Thymus (tissue), 11 donors: ENCODE measurements around the gene ANKRD44. TPM values are rescaled to one million over a fixed set of nuclear protein-coding genes. Genes with fewer than 3 reads are reported as not detected.

ENCODE experiments used
- DNase-seq, 9 donors: peaks; one replicate each; pipeline ENCODE4 v3.0.0-alpha.2; 2013; ENCODE audit warnings: low spot score in 9 of 9, low read depth in 6 of 9, missing footprints in 1 of 9
- H3K27ac ChIP-seq, 2 donors: one replicate each; pipeline ENCODE4 v1.5.1; 2013; ENCODE audit warnings: control low read depth in 1 of 2, low read depth in 1 of 2, low read length in 1 of 2, mild to moderate bottlenecking in 1 of 2, moderate library complexity in 1 of 2
- H3K27me3 ChIP-seq, 2 donors: one replicate each; pipeline ENCODE4 v1.5.1; 2013; ENCODE audit warnings: low read length in 1 of 2; ENCODE audit not compliant: control insufficient read depth in 2 of 2, insufficient read depth in 1 of 2
- H3K36me3 ChIP-seq, 2 donors: one replicate each; pipeline ENCODE4 v1.5.1; 2013; ENCODE audit warnings: low read length in 1 of 2, mild to moderate bottlenecking in 1 of 2, moderate library complexity in 1 of 2; ENCODE audit not compliant: control insufficient read depth in 2 of 2, insufficient read depth in 2 of 2
- H3K4me1 ChIP-seq, 2 donors: one replicate each; pipeline ENCODE4 v1.5.1; 2013; ENCODE audit warnings: low read length in 2 of 2; ENCODE audit not compliant: control insufficient read depth in 2 of 2, insufficient read depth in 2 of 2
- H3K4me3 ChIP-seq, 2 donors: one replicate each; pipeline ENCODE4 v1.5.1; 2013; ENCODE audit warnings: low read length in 2 of 2, control low read depth in 1 of 2, mild to moderate bottlenecking in 1 of 2
- H3K9me3 ChIP-seq, 2 donors: one replicate each; pipeline ENCODE4 v1.5.1; 2013; ENCODE audit warnings: low read length in 1 of 2, mild to moderate bottlenecking in 1 of 2; ENCODE audit not compliant: control insufficient read depth in 2 of 2, insufficient read depth in 1 of 2
- WGBS: extraction: QIAGEN DNeasy Blood & Tissue Kit; methylation state at CpG from one replicate; pipeline ENCODE4 v1.1.7; 2013; 5-methylcytosine and 5-hydroxymethylcytosine counted together
- polyA plus RNA-seq: library from polyadenylated mRNA; stranded (reverse); fragments of 200-250 nt; gene quantifications from one replicate; pipeline ENCODE4 v1.2.3, GENCODE V29; 2013
- total RNA-seq: library from RNA; stranded (reverse); fragments of 120-200 nt; gene quantifications from one replicate; pipeline ENCODE4 v1.2.4, GENCODE V29; 2013
- donor health status: healthy.

Gene ANKRD44
- total and polyA plus RNA-seq, 2 donors: 25.2 to 72.9 TPM

- 96% methylated on average over 4 of the region's 4 CpGs for WGBS
- H3K36me3 ChIP-seq: no peaks in the 10 kb centered on the region
- no peak for DNase-seq
Measured at GRCh38 chr2:196941398-196942078, 369.0 kb downstream of the ANKRD44 start.

DNA sequence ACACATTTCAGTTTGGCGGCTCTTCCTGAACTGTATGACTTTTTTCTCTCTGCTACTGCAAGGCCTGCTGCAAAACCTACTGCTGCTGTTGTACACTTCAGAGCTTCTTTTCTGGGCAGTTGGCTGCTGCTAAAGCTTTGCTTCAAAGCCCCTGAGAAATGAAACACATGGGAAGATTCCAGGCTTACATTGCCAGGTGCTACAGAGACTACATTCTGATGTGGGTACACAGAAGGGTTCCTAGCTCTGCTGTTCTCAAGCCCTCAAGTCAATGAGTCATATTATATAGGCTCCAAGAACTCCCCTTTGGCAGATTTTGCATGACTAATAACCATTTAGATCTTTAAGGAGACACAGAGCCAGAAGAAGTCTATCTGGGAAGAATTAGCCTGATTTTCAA, 371.2 kb downstream of the ANKRD44 start:
- H3K9me3 ChIP-seq: no peaks in the 10 kb centered on the region
- no peaks in the 10 kb centered on the region for H3K27me3 ChIP-seq
- no peaks in the 10 kb centered on the region for H3K36me3 ChIP-seq
- WGBS: 63% methylated on average over 1 of the region's 1 CpG
- H3K4me3 ChIP-seq: no peak overlapping the region
- peaks cover 12 to 21% of the 10 kb centered on the region in 2 donors for H3K4me1 ChIP-seq
- DNase-seq: peak in 6 of 9 donors; percentile 46 to 85 (median 61)
- peak overlapping the region in 1 of 2 donors; percentile 78 for H3K27ac ChIP-seq

More at GRCh38 chr2:196941398-196942078, 369.0 kb downstream of the ANKRD44 start:
- H3K4me3 ChIP-seq: no peak overlapping the region
- H3K27me3 ChIP-seq: no peaks in the 10 kb centered on the region
- H3K27ac ChIP-seq: no peak overlapping the region
- H3K9me3 ChIP-seq: no peaks in the 10 kb centered on the region
- peaks cover 14 to 26% of the 10 kb centered on the region in 2 donors for H3K4me1 ChIP-seq

Other genes starting within 250 kb of the ANKRD44 start
- 352 TPM for gene SF3B1, start 124.2 kb upstream of the ANKRD44 start, total RNA-seq
- gene SF3B1, start 124.2 kb upstream of the ANKRD44 start, polyA plus RNA-seq: 578 TPM
- 19.2 TPM for gene COQ10B, start 142.8 kb upstream of the ANKRD44 start, total RNA-seq
- gene COQ10B, start 142.8 kb upstream of the ANKRD44 start, polyA plus RNA-seq: 21.3 TPM
- gene HSPD1, start 189.1 kb upstream of the ANKRD44 start, total RNA-seq: 246 TPM
- 159 TPM for gene HSPD1, start 189.1 kb upstream of the ANKRD44 start, polyA plus RNA-seq
- 117 TPM for gene HSPE1, start 189.6 kb upstream of the ANKRD44 start, total RNA-seq
- gene HSPE1, start 189.6 kb upstream of the ANKRD44 start, polyA plus RNA-seq: 124 TPM
- 36.7 TPM for gene MOB4, start 205.3 kb upstream of the ANKRD44 start, total RNA-seq
- gene MOB4, start 205.3 kb upstream of the ANKRD44 start, polyA plus RNA-seq: 43.5 TPM